Left colon (tissue), 2 donors: ENCODE data around the gene MMP3. TPM values are rescaled to one million over a fixed set of nuclear protein-coding genes. Genes with fewer than 3 reads are reported as not detected.

Source experiments
- ATAC-seq: fragments of 200-7000 bp; cut with Tn5 transposase; one replicate; pipeline ENCODE4 v1.9.1; 2020; ENCODE audit warnings: mild to moderate bottlenecking, moderate library complexity
- DNase-seq, 2 donors: peaks; one replicate each; pipeline ENCODE4 v3.0.0-alpha.2; 2020
- intact Hi-C, 2 donors: fragments of 100-400 bp; cut with DNase I in 1 of 2; cut with micrococcal nuclease in 1 of 2; formaldehyde crosslinking; loops; one replicate each; pipeline versions ENCODE4 v1.11.2 to v1.14.0; 2022; cut with DNase I, micrococcal nuclease
- total RNA-seq, 2 donors: library from RNA; stranded (reverse); fragmentation: NEBNext Ultra II Directional; extraction: Animal tissue kit (Norgen Biotek cat#: 25700); gene quantifications; one replicate each; pipeline ENCODE4 v1.2.1, GENCODE V29; 2021
- donor health status: DM: no; HTN: no; CAD: no.
- donor health status: DM: yes; HTN: yes; CAD: no.

Gene MMP3
- total RNA-seq, 2 donors from 2014 or later = 0.50 to 1.3 TPM

GRCh38 chr11:102799681-102800340 is 43.6 kb downstream of the MMP3 start:
- intact Hi-C loops = no loop called here
- no peak for ATAC-seq
- no peak for DNase-seq

- intact Hi-C loops = no loop called here
- DNase-seq (no peak), ATAC-seq (no peak)
These were observed 45.2 kb downstream of the MMP3 start, which contains the start of gene MMP1 for GRCh38 chr11:102798012-102798746. Gene MMP1 (minus strand): TSS chr11:102798160. CDS start chr11:102798092, 68 bp downstream.

DNA sequence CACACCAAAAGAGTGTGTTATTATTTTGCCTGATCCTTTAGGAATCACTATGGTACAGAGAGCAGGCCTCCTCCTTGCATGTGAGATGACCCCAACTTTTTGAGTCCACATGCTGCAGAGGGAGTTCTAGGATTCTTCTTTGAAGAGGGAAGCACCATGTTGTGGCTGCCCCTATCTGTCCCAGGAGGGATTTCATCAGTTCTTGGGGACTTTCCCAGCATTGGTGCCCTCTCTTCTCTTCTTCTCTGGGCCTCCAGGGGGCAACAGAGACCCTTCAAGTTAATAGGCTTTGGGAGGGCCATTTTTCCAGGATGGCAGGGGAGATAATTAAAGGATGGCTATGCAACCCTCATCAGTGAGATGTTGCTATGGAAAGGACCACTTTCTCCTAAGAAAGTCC is 49.0 kb downstream of the MMP3 start:
- intact Hi-C loops = no loop called here
- ATAC-seq (no peak), DNase-seq (no peak)

- intact Hi-C loops = no loop called here
- ATAC-seq (peak; percentile 93), DNase-seq (peak in 1 of 2 donors; percentile 8)
These were observed 49.6 kb downstream of the MMP3 start for GRCh38 chr11:102793677-102794290.

DNA sequence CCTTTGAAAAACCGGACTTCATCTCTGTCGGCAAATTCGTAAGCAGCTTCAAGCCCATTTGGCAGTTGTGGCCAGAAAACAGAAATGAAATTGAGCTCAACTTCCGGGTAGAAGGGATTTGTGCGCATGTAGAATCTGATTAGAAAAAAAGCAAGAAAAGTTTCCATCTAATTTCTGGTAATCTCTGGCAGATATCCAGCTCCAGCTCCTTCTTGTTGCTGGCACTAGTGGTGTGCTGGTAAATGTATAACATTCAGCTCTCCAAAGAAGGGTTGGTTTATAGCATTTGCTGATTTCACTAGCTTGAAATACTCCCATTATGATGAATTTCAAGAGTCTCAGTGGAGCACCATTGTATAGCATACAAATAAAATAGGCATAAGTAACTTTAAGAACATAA is 50.8 kb downstream of the MMP3 start:
- DNase-seq = no peak
- intact Hi-C loops = no loop called here
- ATAC-seq = no peak

DNA sequence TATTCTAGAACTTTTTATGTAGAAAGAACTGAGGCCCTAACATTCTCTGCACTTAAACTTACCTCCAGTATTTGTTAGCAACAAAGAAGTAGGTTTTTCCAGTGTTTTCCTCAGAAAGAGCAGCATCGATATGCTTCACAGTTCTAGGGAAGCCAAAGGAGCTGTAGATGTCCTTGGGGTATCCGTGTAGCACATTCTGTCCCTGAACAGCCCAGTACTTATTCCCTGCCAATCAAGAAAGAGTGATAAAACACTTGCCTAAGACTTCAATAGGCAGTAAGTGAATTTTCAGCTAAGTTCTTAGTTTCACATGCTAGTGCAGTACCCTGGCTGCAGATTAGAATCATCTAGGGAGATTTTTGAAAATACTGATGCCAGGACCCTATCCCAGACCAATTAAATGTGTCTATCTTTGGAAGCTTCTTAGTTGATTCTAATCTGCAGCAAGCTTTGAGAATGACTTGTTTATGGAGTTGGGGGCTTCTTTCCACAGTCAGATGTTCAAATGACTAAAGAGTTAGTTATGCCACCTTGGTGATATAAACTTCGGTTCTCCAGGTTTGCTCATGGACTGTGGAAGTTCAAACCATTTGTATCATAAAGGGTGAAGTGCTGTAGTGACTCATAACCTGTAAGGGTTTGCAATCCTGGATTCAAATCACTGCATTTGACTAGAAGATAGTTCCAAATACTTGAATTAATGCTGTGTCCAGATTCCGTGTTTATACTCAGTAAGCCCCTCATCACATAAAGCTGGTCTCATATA is 52.0 kb downstream of the MMP3 start:
- no peak for ATAC-seq
- DNase-seq = no peak
- intact Hi-C loops = no loop called here

DNA sequence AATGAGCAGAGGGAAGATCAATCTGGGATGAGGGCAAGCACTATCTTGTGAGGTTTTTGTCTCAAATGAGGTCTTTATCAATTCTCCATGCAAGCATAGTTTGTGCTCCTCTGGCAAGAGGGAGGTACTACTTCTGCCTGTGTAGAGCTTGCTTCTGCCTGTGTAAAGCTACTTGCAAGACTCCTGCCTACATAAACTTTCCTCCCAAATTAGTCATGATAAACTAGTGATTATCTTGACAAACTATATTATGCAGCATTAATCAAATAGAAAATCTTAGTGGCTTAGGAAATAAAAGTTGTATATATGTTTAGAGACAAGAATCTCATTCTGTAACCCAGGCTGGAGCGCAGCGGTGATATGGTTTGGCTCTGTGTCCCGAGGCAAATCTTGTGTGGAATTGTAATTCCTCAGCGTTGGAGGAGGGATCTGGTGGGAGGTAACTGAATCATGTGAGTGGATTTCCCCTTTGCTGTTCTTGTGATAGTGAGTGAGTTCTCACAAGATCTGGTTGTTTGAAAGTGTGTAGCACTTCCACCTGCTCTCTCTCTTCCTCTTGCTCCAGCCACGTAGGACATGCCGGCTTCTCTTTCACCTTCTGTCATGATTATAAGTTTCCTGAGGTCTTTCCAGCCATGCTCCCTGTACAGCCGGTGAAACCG is 54.9 kb downstream of the MMP3 start:
- ATAC-seq (no peak), DNase-seq (no peak)
- intact Hi-C loops = no loop called here

Other genes with a start within 250 kb of the MMP3 start
- gene MMP20, start 218.3 kb downstream of the MMP3 start, total RNA-seq = not detected
- gene MMP27, start 137.8 kb downstream of the MMP3 start, total RNA-seq = under 1 TPM in 1 of 2 donors, not detected in 1; 0.47 TPM
- gene MMP8, start 118.7 kb downstream of the MMP3 start, total RNA-seq = not detected
- gene MMP10, start 63.0 kb downstream of the MMP3 start, total RNA-seq = under 1 TPM in 1 of 2 donors, not detected in 1; 0.47 TPM
- under 1 TPM; 0.75 to 0.79 TPM for gene MMP1, start 45.4 kb downstream of the MMP3 start, total RNA-seq
- gene MMP12, start 31.4 kb upstream of the MMP3 start, total RNA-seq = 10 to 100 TPM in 1 of 2 donors, 1 to 10 TPM in 1; 3.5 to 10.9 TPM
- not detected for gene MMP13, start 112.1 kb upstream of the MMP3 start, total RNA-seq
- gene DCUN1D5, start 248.6 kb upstream of the MMP3 start, total RNA-seq = 10 to 100 TPM; 10.5 to 14.4 TPM